Tibial artery (tissue), 4 donors: ENCODE results near the gene SETD6.

Source experiments
- DNase-seq, 2 donors: peaks; one replicate each; pipeline ENCODE4 v3.0.0-alpha.2; 2019
- H3K27ac ChIP-seq, 2 donors: fragments of 200-600 bp; sonication (generic) in 1 of 2; 1 replicate in 1 of 2; 2 replicates in 1 of 2; pipeline ENCODE4 v1.5.1; 2018 to 2019; ENCODE audit warnings: mild to moderate bottlenecking in 1 of 2
- H3K27me3 ChIP-seq, 2 donors: fragments of 200-600 bp; sonication (generic) in 1 of 2; one replicate each; pipeline versions ENCODE4 v1.5.1 to v1.6.0; 2016 to 2019
- H3K36me3 ChIP-seq, 3 donors: fragments of 200-600 bp; sonication (generic) in 2 of 3; one replicate each; pipeline ENCODE4 v1.5.1; 2016 to 2019; ENCODE audit warnings: mild to moderate bottlenecking in 2 of 3
- H3K4me1 ChIP-seq, 4 donors: fragments of 200-600 bp; sonication (generic) in 2 of 4; 1 replicate in 3 of 4; 2 replicates in 1 of 4; pipeline ENCODE4 v1.5.1; 2016 to 2019
- H3K4me3 ChIP-seq, 2 donors: fragments of 200-600 bp; sonication (generic) in 1 of 2; 1 replicate in 1 of 2; 2 replicates in 1 of 2; pipeline ENCODE4 v1.5.1; 2018 to 2019; ENCODE audit warnings: mild to moderate bottlenecking in 2 of 2
- H3K9me3 ChIP-seq, 3 donors: fragments of 200-600 bp; sonication (generic) in 1 of 3; one replicate each; pipeline ENCODE4 v1.5.1; 2016 to 2019
- CTCF ChIP-seq, 2 experiments: fragments of 200-600 bp in 1 of 2; fragments of 450-650 bp in 1 of 2; IDR thresholded peaks; one replicate each; pipeline ENCODE4 v1.5.1; 2017 to 2019; ENCODE audit warnings: antibody characterized with exemption in 2 of 2, mild to moderate bottlenecking in 1 of 2, moderate library complexity in 1 of 2
- intact Hi-C: fragments of 100-400 bp; cut with DNase I; formaldehyde crosslinking; loops from one replicate; pipeline ENCODE4 v1.15.0; 2023; ENCODE audit warnings: low total_unique reads

Gene SETD6

GRCh38 chr16:58515125-58515870, at the start of gene SETD6:
Gene SETD6 (plus strand): TSS chr16:58515517. CDS start chr16:58515538, 21 bp downstream.
- intact Hi-C loops, result no loop called here
- H3K4me1 ChIP-seq, result peaks cover 0 to 19% (median 13%) of the 10 kb centered on the region in 4 donors
- peak; percentile 91 to 93 for DNase-seq
- H3K4me3 ChIP-seq, result peak within 1 kb of the TSS; percentile 68 to 97
- no peaks in the 10 kb centered on the region for H3K9me3 ChIP-seq
- TF ChIP-seq CTCF (IDR thresholded peaks at IDR 0.05), result no peak
- no peaks in the 10 kb centered on the region for H3K27me3 ChIP-seq
- peaks cover 27 to 41% (median 35%) of the 10 kb centered on the region in 3 donors for H3K36me3 ChIP-seq
- H3K27ac ChIP-seq, result peak within 1 kb of the TSS; percentile 78 to 88

- intact Hi-C loops, result no loop called here
These were observed 49.5 kb upstream of the SETD6 start for GRCh38 chr16:58465817-58466216.

GRCh38 chr16:58466396-58466795, 48.9 kb upstream of the SETD6 start:
- peaks cover 0 to 82% of the 10 kb centered on the region in 2 donors for H3K27me3 ChIP-seq
- peaks cover 0 to 23% (median 15%) of the 10 kb centered on the region in 4 donors for H3K4me1 ChIP-seq
- intact Hi-C loops, result no loop called here
- no peak overlapping the region for H3K27ac ChIP-seq
- no peak for TF ChIP-seq CTCF (IDR thresholded peaks at IDR 0.05)
- DNase-seq, result no peak
- no peaks in the 10 kb centered on the region for H3K9me3 ChIP-seq
- H3K4me3 ChIP-seq, result no peak overlapping the region
- H3K36me3 ChIP-seq, result no peaks in the 10 kb centered on the region

More at GRCh38 chr16:58465817-58466216, 49.5 kb upstream of the SETD6 start:
- Histone ChIP-seq H3K27me3 (peaks cover 0 to 86% of the 10 kb centered on the region in 2 donors), H3K9me3 (no peaks in the 10 kb centered on the region), H3K27ac (no peak overlapping the region), H3K4me1 (peaks cover 0 to 23% (median 15%) of the 10 kb centered on the region in 4 donors), H3K4me3 (no peak overlapping the region), H3K36me3 (no peaks in the 10 kb centered on the region)
- no peak for DNase-seq
- TF ChIP-seq CTCF (IDR thresholded peaks at IDR 0.05), result no peak

- TF ChIP-seq CTCF (IDR thresholded peaks at IDR 0.05), result no peak
- no peaks in the 10 kb centered on the region for H3K36me3 ChIP-seq
- no peaks in the 10 kb centered on the region for H3K9me3 ChIP-seq
- no peak overlapping the region for H3K27ac ChIP-seq
- H3K27me3 ChIP-seq, result peaks cover 0 to 73% of the 10 kb centered on the region in 2 donors
- intact Hi-C loops, result no loop called here
- H3K4me1 ChIP-seq, result peaks cover 0 to 23% (median 14%) of the 10 kb centered on the region in 4 donors
- no peak overlapping the region for H3K4me3 ChIP-seq
- DNase-seq, result no peak
These were observed 47.4 kb upstream of the SETD6 start for GRCh38 chr16:58467905-58468304.

- H3K36me3 ChIP-seq, result no peaks in the 10 kb centered on the region
- no peak overlapping the region for H3K4me3 ChIP-seq
- no peak overlapping the region for H3K27ac ChIP-seq
- no peaks in the 10 kb centered on the region for H3K9me3 ChIP-seq
- DNase-seq, result no peak
- intact Hi-C loops, result no loop called here
- H3K27me3 ChIP-seq, result peaks cover 0 to 47% of the 10 kb centered on the region in 2 donors
- no peaks in the 10 kb centered on the region for H3K4me1 ChIP-seq
- no peak for TF ChIP-seq CTCF (IDR thresholded peaks at IDR 0.05)
These were observed 43.9 kb upstream of the SETD6 start for GRCh38 chr16:58471209-58471975.
